Activated CD4-positive, CD25-positive, alpha-beta regulatory T cell (primary cell): ENCODE results near the gene PEX5.

Experiments used
- DNase-seq, 4 experiments: peaks; one replicate each; lab custom pipeline; 2025; lab: John Stamatoyannopoulos, UW

Gene PEX5

DNA sequence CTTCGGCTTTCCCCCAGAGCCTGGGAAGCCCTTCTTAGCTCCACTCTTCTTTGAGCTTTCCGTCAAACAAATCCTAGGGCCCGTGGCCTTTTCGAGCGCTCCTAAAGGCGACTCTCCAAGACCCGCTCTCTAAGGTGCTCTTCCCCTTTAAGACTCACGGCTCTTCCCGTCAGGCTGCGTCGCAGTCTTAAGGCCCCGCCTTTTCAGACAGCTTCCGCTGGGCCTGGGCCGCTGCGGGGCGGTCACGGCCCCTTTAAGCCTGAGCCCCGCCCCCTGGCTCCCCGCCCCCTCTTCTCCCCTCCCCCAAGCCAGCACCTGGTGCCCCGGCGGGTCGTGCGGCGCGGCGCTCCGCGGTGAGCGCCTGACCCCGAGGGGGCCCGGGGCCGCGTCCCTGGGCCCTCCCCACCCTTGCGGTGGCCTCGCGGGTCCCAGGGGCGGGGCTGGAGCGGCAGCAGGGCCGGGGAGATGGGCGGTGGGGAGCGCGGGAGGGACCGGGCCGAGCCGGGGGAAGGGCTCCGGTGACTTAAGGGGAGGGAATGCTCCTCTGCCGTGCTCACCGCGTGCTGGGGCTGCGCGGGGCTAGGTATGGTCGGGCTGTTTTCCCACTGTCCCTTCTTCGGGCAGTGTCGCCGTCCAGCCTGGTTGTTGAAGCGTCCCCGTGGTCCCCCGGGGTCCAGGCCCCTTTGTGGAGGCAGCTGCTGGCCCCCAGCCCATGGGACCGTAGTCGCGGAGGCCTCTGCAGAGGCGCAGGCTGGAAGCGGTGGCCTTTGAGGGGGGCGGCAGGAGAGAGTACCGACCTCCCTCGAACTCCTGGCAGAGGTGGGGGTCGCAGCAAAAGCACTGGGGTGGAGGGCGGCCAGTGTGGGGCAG lies at the start of gene PEX5:
TSS of gene PEX5 (plus strand) at position 289 of the 870 bp plus-strand sequence. CDS start 692 bp downstream, outside the sequence.
- DNase-seq: peak; percentile 67 to 78 (median 72)

DNA sequence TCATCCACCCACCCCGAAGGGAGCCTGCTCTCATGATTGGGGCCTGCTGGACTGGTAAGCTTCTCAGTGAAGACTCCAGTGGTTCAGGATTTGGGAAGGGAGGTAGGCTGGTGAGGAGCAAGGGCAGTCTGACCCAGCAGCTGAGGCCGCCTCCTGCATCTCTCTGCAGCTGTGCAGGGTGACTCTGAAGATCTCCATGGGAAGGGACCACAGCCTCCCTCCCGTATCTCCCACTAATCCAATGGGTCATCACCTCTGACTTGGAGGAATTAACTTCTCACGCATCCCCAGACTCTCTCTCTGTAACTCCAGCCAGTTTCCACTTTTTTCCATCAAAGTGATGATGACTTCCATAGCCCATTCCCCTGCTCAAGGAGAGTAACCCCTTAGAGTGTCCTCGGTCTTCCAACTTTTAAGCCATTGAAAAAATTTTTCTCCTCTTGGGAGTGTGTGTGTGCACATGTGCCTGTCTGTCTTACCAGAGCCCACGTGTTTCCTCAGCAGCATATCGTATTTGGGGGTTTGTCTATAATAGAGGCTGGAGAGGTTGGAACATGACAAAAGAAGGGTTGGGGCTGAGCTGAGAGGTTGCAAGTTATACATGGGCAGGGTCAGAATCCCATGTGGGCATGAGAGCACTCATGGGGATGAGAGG lies 48.0 kb upstream of the PEX5 start:
- DNase-seq: no peak

DNA sequence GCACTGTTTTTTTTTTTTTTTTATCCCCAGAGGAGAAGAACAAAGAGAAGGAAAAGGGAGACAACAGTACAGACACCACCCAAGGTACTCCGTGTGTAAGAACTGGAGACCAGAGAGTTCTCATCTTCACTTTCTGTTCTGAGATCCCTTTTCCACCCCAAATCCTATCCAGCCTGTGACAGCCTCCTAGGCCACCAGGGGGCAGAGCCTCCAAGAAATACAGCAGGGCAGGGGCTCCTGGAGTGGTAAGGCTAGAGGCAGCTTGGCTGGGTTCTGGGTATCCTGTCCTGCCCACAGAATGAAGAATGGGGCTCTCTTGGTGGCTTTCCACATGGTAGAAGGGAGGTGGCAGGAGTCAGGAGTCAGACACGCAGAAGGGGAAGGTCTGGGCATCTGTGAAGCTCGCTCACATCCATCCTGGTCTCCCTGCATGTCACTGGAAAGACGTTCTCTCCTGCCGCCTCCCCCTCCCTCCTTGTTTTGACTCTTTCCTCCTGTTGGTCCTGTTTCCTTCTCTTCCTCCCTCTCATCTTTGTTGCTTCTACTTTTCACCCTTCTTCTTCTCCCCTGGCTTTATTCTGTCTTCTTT lies 47.3 kb upstream of the PEX5 start:
- peak in 3 of 4 experiments; percentile 8 to 42 (median 27) for DNase-seq

DNA sequence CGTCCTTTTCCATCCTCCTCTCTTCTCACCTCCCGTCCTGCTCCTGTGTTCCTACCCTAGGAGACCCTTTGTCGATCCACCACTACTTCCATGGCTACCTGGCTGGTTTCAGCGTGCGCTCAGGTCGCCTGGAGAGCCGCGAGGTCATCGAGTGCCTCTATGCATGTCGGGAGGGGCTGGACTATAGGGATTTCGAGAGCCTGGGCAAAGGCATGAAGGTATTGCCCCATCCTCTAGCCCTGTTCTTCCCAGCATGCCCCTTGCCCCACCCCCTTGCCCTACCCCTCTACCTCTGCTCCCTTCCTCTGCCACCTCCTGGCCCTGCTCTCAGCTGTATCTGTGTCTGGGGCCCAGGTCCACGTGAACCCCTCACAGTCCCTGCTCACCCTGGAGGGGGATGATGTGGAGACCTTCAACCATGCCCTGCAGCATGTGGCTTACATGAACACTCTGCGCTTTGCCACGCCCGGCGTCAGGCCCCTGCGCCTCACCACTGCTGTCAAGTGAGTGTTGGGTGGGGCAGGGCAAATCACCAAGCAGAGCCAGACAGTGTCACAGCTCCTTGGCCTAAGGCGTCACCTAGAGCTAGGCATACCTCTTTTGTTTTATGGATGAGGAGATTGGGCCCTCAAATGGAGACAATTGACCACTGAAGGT lies 46.5 kb upstream of the PEX5 start:
- no peak for DNase-seq

DNA sequence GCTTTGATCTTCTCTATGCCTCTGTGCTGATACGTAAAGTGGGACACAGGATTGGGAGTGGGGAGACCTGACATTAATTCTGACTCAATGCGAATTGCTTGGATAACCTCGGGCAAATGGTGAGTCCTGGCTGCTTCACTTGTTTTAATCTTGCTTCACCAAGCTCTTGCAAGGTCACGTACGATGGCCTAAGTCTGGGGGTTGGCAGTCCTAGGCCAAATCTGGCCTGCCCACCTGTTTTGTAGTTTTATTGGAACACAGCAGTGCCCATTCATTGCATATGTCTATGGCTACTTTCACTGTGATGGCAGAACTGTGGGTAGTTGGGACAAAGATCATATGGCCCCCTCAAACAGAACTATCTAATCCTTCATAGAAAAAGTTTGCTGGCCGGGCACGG lies 45.9 kb upstream of the PEX5 start:
- no peak for DNase-seq

DNA sequence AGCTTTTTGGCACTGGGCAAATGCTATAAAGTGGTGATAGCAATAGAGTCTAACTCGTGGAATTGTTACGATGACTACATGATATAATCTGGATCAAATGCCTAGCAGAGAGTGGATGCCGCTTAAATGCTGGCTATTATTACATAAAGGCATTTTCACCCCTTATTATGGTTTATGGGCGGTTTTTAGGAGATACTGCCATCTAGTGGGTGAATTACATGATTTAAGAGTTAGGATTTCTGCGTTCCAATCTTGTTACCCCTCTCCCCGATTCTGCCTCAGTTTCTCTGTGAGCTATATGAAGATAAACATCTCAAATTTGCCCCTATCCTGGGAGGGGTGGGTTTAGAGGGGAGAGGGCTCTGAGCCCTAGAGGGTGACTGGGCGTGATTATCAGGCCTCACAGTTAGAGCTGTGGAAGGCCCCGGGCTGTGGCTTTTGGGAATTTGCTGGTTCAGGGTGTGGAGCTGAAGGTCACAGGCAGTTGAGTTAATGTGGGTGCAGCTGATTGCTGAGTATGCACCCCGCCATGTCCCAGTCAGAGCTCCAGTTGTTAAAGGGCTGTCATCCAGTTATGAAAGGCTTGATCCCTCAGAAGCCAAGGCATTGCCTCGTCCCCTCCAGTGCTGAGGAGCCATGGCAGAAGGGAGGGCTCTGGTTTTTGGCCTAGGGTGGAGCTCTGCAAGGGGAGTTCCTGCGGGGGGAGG lies 44.9 kb upstream of the PEX5 start:
- DNase-seq: no peak

DNA sequence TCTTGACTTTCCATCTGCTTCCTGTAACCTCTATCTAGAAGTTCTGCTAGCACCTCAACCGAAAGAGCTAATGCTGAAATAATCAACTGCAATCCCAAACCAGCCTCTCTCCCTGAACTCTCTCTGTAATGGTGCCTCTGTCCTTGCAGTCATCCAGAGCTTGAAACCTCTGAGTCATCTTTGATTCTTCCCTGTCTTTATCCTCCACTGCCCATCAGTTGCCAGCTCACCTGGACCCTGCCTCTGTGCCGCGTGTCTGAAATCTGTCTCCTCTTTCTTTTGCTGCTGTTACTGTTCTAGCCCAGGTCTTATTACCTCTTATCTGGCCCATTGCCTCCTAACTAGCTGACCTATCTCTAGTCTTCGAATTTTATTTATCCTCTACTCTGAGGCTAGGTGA lies 43.8 kb upstream of the PEX5 start:
- no peak for DNase-seq

DNA sequence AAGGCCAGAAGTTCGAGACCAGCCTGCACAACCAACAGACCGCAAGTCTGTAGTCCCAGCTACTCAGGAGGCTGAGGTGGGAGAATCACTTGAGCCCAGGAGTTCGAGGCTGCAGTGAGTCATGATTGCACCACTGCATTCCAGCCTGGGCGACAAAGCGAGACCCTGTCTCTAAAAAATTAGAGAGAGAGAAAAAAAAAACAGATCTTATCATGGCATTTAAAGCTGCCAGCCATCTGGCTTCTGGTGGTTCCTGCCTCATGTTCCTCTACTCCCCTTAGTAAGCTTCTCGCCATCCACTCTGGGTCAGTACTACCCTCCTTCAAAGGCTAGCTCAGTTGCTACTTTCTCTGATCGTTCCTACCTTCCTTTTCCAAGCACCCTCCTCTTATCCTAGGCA lies 43.3 kb upstream of the PEX5 start:
- no peak for DNase-seq

DNA sequence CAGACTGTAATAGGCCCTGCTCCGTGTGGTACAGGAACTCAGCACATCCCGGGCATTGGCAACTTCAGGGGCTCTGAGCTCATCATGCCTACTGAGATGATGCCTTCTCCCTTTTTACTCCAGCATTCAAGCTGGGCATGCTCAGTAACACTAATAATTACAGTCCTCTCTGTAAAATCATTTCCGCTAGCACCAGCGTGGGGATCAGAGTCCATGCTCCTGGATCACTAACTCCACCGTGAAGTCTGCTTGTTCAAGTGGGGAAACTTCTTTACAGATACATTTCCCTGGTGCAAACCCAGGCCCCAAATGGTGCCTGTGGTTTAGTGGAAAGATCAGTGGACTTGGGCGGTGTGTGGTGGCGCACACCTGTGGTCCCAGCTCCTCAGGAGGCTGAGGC lies 42.6 kb upstream of the PEX5 start:
- no peak for DNase-seq

DNA sequence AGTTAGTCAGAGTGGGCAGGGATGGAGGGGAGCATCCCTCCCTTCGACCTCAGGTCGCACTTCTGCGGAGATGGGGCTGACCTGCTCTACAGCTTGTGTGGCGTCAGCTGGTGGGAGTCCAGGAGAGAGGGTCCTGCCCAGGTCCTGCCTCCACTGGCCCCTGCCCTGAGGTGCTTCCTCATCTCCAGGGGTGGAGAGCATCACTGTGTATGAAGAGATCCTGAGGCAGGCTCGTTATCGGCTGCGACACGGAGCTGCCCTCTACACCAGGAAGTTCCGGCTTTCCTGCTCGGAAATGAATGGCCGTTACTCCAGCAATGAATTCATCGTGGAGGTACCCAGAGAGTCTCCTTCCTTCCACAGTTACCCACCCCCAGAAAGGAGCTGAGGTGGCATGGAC lies 39.1 kb upstream of the PEX5 start:
- no peak for DNase-seq

DNA sequence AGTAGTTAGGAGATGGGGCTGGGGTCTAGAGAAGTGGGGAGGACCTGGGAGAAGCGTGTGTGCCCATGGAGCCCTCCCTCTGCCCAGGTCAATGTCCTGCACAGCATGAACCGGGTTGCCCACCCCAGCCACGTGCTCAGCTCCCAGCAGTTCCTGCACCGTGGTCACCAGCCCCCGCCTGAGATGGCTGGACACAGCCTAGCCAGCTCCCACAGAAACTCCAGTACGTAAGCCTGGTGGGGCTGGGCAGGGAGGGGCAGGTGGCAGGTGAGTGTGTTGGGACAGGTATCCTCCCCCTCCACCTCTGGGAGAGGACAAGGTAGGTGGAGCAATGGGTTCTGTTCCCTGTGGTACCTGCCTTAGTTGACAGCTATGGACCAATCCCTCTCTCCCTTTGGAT lies 38.6 kb upstream of the PEX5 start:
- DNase-seq: no peak

DNA sequence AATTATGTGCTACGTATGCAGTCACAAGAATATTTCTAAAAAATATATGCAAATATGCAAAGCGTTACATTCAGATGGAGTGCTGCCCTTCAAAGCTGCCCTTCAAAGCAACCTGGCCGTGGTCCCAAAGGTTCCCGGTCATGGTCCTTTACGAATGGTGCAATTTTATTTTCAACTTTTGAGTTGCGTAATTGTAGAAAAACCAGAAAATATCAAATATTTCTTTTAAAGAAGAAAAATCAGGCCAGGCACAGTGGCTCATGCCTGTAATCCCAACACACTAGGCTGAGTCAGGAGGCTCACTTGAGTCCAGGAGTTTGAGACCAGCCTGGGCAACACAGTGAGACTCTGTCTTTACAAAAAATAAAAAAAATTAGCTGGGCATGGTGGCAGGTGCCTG lies 38.0 kb upstream of the PEX5 start:
- DNase-seq: no peak

DNA sequence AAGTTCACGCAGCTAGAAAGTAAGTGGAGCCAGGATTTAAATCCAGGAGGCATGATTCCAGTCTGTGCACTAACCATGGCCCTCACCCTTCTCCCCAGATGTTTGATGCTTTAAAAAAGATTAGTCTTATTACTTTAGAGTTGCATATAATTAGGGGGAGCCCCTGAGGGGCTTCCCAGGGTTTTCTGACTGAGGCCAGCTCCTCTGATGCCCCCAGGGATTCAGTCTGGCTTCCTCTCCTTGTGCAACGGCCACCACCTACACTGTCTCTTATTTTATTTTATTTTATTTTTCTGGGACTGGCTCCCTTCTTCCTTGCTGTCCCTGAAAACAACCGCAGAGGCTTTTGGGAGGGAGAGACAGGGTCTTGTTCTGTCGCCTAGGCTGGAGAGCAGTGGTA lies 36.7 kb upstream of the PEX5 start:
- DNase-seq: no peak

DNA sequence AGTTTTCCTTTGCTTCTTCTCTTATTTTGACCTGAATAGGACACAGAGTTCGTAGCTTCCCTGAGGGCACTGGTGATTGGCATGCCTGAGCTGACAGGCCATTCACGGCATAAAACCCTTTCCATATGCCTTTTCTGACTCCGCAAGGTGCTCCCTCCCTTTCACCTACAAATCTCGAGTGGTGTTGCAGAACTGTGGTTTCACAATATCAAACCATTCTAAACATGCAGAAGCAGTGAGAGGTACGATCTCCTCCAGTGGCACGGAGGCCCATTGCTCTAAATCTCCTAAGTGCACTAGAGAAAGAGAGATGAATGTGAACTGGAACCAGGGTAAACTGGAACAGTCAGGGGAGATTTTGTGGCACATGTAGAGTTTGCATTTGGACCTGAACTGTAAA lies 35.4 kb upstream of the PEX5 start:
- no peak for DNase-seq

DNA sequence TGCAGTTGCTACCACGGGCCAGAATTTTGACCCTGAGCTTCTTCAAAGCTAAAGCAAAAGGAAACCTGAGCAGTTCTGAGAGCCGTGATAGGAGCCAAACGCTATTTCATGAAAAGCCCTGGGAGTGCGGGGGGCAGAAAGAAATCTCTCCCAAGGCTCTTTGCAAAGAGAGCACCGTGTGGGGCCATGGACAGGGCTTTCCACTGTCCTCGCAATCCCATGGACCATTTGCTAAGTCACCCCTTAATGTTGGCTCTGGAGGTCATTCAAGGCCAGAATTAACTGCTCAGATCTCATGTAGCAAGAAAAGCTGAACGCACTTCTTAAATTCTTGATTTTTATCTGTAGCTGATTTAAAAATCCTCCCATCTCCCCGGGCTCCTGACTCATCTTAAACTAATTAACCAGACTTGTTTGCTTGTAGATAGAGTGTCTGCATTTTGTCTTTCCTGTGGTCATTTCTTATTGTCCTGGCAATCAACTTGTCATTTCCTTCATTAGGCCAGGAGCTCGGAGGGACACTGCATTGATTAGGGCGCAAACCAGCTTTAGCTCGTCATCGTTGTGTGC lies 34.5 kb upstream of the PEX5 start:
- no peak for DNase-seq

DNA sequence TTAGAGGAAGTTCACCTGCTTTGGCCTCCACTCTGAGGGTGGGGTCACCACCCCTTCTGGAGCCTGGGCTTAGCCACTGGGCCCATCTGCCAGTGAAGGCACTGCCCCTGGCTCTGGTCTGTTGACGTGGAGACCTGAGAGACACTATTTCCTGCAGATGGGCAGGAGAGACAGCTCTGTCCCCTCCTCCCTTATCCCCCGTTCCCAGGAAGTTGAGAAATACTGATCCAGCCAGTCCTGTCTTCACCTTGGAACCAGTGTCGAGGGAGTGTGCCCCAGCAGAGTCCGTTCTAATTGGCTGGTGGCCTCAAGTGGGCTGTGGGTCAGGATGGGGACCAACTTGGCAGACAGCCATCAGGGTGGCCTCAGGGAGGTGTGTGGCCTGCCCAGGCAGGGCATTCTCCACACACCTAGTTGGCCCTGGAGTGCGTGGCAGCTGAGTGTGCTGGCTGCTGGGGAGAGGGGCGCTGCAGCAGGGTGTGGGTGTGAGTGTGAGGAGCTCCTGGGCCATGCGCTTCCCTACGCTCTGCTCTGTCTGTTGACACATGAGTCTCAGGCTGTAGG lies 33.9 kb upstream of the PEX5 start:
- DNase-seq: no peak

DNA sequence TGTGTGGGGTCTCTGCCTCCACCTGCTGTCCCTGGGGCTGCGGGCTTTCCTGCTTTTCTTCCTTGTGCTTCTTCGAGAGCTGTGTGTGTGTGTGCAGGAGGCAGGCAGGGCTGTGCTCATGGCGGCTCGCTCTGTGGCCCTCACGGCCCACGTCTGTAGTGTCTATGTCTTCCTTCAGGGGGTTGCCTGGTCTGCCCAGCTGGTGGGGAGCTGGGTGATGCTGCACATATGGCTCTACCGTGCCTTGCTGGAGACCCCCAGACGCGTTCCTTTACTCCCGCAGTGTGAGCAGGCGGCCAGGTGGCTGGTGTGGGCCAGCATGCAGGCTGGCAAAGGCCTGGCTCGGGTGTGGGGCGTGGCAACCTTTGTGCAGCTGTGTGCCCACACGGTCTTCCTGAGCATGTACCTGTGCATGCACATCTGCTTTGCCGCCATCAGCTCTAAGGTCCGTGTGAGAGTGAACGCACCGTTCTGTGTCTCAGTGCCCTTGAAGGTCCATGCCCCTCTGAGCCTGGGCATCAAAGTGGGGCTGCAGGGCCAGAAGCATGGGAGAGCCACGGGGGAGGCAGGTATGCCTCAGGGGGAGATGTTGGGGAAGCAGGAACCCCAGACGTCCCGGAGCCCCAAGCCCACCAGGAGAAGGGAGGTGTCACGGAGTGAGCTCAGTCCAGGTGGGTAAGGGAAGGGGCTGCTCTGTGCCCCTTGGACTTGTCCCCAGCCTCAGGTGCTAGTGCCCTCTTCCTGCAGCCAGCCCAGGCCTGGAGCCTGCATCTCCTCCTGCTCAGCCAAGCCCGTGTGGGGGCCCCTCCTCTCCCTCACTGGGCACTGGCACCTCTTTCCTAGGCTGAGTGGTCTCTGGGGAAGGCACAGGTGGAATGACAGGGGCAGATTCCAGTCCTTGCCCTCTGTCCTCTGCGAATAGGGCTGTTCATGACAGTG lies 33.0 kb upstream of the PEX5 start:
- no peak for DNase-seq

DNA sequence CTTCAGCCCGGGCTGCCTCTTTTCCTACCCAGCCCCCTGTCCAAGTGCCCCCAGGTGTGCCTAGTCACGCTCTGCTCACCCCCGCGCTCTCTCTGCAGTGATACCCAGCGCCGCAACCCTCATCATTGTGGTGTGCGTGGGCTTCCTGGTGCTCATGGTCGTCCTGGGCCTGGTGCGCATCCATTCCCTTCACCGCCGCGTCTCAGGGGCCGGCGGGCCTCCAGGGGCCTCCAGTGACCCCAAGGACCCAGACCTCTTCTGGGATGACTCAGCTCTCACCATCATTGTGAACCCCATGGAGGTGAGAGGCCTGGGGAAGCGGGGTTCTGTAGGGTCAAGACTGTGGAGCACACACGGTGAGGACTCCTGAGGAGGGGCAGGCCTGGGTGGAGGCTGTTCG lies 32.1 kb upstream of the PEX5 start:
- DNase-seq: no peak

DNA sequence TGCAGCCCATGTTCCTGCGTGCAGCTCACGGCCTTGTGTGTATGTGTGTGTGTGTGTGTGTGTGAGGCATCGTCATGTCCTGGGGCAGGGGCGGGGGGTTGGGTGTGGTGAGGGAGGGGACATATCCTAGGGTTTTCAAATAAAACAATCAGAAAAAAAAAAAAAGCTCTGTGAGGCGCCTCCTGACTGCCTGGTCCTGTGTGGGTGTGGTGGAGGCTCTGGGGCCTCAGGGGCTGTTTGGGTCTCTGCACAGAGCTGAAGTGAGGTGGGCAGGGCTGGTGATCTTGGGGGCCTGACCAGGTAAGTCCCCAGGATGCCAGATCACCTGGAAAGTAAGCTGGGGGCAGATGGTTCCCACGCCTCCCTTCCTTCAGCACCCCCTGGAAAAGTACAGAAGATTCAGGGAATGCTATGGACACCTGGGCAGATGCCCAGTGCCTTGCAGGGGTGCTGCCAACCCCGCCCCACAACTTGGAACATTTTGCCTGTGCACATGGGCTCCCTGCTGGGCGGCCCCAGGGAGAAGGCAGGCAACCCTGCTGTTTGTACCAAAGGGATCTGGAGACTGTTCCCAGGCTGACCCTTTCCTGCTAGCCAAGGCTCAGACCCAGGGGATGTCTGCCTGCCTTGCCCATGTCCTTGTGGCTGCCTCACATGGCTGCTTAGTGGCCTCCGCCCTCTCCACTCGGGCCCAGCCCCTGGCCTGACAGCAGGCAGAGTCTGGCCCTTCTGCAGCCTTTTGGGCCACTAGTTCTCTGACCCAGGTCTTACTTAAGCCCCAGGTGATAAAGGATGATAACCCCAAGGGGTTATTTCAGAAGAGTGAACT lies 30.5 kb upstream of the PEX5 start:
- DNase-seq: no peak
